Measurements from ENCODE around the gene MPZL3.

The MPZL3 gene

DNA sequence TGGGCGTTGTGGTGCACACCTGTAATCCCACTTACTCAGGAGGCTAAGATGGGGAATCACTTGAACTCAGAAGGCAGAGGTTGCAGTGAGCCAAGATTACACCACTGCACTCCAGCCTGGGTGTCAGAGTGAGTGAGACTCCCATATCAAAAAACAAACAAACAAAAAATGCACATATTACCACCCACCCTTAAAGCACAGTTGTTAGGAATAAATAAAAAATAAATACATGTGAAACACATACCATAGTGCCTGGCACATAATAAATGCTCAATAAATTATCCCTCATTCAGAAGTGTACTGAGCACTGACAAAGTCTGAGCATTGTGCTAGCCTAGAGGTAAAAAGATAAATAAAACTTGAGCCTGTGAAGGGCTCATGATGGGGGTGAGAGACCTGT lies 18.3 kb downstream of the MPZL3 start:
- H3K4me3 ChIP-seq (ENCODE audit: low read depth, low read length): no peak overlapping the region
- DNase-seq (ENCODE audit: low read depth): no peak
- TF ChIP-seq, protein P1, sequence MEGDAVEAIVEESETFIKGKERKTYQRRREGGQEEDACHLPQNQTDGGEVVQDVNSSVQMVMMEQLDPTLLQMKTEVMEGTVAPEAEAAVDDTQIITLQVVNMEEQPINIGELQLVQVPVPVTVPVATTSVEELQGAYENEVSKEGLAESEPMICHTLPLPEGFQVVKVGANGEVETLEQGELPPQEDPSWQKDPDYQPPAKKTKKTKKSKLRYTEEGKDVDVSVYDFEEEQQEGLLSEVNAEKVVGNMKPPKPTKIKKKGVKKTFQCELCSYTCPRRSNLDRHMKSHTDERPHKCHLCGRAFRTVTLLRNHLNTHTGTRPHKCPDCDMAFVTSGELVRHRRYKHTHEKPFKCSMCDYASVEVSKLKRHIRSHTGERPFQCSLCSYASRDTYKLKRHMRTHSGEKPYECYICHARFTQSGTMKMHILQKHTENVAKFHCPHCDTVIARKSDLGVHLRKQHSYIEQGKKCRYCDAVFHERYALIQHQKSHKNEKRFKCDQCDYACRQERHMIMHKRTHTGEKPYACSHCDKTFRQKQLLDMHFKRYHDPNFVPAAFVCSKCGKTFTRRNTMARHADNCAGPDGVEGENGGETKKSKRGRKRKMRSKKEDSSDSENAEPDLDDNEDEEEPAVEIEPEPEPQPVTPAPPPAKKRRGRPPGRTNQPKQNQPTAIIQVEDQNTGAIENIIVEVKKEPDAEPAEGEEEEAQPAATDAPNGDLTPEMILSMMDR (IDR thresholded peaks at IDR 0.05; ENCODE audit: low read depth, low read length, missing control alignments): no peak

DNA sequence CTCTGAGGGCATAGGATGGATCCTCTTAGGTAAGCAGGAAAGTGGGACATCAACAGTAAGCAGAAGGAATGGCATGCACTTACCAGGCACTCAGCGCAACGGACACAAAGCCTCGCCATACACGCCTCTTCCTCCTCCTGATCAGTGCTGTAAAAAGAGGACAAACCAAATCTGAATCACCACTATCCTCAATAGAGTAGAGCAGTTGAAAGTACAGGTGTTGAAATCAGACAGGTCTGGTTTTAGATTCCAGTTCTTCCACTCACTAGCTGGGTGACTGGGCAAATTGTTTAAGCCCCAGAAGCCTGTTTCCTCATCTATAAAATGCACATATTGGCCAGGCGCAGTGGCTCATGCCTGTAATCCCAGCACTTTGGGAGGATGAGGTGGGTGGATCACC lies 18.8 kb downstream of the MPZL3 start:
- no peak for DNase-seq (ENCODE audit: low read depth)
- no peak overlapping the region for H3K4me3 ChIP-seq (ENCODE audit: low read depth, low read length)
- TF ChIP-seq, protein P1 (IDR thresholded peaks at IDR 0.05; ENCODE audit: low read depth, low read length, missing control alignments): no peak

DNA sequence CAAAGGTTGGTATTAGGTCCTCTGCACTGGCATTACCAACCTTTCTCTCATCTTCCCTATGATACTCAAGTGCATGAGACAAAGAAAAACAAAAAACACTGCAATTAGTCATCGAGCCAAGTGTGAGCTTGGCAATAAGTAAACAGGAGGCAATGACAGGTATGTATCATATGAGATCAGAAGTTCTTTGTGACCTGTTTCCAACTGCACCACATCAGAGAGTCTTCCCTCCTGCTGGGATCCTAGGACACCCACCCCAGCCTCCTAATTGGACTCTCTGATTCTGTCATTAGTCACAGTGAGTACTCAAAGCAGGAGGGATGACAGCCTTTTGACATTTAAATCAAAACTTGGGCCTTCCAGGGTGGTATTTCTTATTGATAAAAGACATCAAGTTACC lies 19.5 kb downstream of the MPZL3 start:
- TF ChIP-seq, protein P1 (IDR thresholded peaks at IDR 0.05; ENCODE audit: low read depth, low read length, missing control alignments): no peak
- DNase-seq (ENCODE audit: low read depth): no peak
- H3K4me3 ChIP-seq (ENCODE audit: low read depth, low read length): no peak overlapping the region

DNA sequence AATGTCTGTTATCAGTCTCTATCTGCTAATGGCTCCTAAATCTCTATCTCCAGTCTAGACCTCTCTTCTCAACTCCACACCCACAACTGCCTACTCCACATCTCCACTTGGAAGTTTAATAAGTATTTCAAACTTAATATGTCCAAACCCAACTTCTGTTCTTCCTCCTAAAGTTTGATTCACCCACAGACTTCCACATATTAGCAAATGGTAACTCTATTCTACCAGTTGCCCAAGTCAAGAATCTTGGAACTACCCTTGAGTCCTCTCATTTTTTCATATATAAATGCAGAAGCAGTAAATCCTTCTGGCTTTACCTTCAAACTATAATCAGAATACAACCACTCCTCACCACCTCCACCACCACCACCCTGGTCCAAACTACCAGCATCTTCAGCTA lies 20.7 kb downstream of the MPZL3 start:
- TF ChIP-seq, protein P1 (IDR thresholded peaks at IDR 0.05; ENCODE audit: low read depth, low read length, missing control alignments): no peak
- no peak for DNase-seq (ENCODE audit: low read depth)
- no peak overlapping the region for H3K4me3 ChIP-seq (ENCODE audit: low read depth, low read length)

DNA sequence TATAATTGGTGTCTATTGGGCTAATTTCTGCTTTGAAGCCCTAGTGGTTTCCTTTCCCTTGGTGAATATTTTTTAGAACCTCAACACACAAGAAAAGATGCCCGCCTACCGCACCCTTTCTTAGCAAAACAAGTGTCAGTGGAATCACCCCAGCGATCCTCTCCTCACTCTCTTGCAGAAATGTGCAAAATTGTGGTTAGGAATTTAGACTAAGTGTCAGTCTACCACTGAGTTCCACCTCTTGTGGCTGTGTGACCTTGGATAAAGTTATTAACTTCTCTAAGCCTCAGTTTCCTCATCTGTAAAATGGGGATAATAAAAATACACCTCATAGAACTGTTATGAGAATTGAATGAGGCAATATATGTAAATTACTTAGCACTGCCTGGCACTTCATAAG lies 22.1 kb downstream of the MPZL3 start:
- no peak overlapping the region for H3K4me3 ChIP-seq (ENCODE audit: low read depth, low read length)
- TF ChIP-seq, protein P1 (IDR thresholded peaks at IDR 0.05; ENCODE audit: low read depth, low read length, missing control alignments): no peak
- no peak for DNase-seq (ENCODE audit: low read depth)

DNA sequence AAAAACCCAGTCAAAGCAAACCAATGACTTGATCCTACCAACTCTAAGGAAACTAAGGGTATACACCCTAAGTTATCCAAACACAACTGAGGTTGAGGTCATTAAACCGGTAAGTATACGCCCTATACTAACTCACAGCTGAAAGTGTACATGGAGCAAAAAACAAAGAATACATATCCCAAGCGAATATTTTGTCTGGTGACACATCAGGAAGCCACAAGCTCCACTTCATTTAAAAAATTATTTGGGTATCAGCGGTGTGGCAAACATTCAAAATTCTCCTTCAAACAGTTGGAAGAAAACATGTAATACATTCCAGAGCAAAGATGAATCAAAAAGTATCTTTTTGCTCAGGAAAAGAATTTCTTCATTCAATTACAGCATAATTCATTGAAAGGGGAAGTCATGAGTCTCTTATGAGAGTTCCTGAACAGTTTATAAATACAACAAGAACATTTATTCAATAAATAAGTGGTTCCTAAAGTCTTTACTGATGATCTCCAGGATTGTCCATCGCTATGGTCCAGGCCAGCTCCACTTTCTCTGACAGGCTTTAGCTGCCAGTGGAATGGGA lies 22.8 kb downstream of the MPZL3 start:
- TF ChIP-seq, protein P1 (IDR thresholded peaks at IDR 0.05; ENCODE audit: low read depth, low read length, missing control alignments): no peak
- no peak overlapping the region for H3K4me3 ChIP-seq (ENCODE audit: low read depth, low read length)
- no peak for DNase-seq (ENCODE audit: low read depth)

All from GM12864 (cell line).